ENCODE results near the gene ERMN. TPM values are rescaled to one million over a fixed set of nuclear protein-coding genes. Genes with fewer than 3 reads are reported as not detected.
"Not testable (repeated sequence)": the region's sequence is repeated elsewhere in the genome, so short reads cannot be mapped to it uniquely, and the experiment has no call there.

The ERMN gene
- total and polyA plus RNA-seq, 5 donors: 0.06 to 0.40 (median 0.19) TPM

- Histone ChIP-seq H3K27me3 (ENCODE audit: control insufficient read depth, insufficient read depth) (no peaks in the 10 kb centered on the region), H3K4me1 (ENCODE audit: control insufficient read depth, insufficient read depth, low read length) (no peaks in the 10 kb centered on the region), H3K4me3 (ENCODE audit: low read length) (no peak overlapping the region), H3K27ac (ENCODE audit: low read length) (no peak overlapping the region), H3K9me3 (ENCODE audit: control insufficient read depth, low read length) (no peaks in the 10 kb centered on the region)
- intact Hi-C loops (cut with DNase I): no loop called here
- 82% methylated on average over 1 of the region's 1 CpG for WGBS
- ATAC-seq (no peak), DNase-seq (no peak)
These were observed 34.6 kb downstream of the ERMN start for GRCh38 chr2:157291018-157291417.

GRCh38 chr2:157290525-157290924 lies 35.1 kb downstream of the ERMN start:
- intact Hi-C loops (cut with DNase I): no loop called here
- no peaks in the 10 kb centered on the region for H3K4me1 ChIP-seq (ENCODE audit: control insufficient read depth, insufficient read depth, low read length)
- no peak for DNase-seq
- no peak overlapping the region for H3K27ac ChIP-seq (ENCODE audit: low read length)
- no peak overlapping the region for H3K4me3 ChIP-seq (ENCODE audit: low read length)
- no peaks in the 10 kb centered on the region for H3K9me3 ChIP-seq (ENCODE audit: control insufficient read depth, low read length)
- no peak for ATAC-seq
- no peaks in the 10 kb centered on the region for H3K27me3 ChIP-seq (ENCODE audit: control insufficient read depth, insufficient read depth)
- 88% methylated on average over 2 of the region's 2 CpGs for WGBS

DNA sequence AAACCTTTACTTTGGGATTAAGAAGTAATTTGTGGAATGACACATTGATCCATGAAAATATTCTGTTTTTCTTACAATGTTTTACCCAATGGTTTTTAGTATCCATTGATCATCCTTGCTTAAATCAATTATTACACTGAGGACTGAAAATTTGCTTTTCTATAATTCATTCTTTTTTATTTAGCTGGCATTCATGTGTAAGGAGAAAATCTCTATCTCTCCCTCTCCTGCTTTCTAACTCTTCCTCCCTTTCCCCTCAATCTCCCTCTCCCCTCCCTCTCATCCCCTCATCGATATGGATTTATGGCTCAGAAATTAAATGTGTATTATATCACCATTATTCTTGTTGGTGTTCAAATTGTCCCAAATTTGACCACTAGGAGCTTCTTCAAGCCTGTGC lies 38.5 kb downstream of the ERMN start:
- H3K27me3 ChIP-seq (ENCODE audit: control insufficient read depth, insufficient read depth): no peaks in the 10 kb centered on the region
- WGBS: 88% methylated on average over 1 of the region's 1 CpG
- no peak overlapping the region for H3K4me3 ChIP-seq (ENCODE audit: low read length)
- intact Hi-C loops (cut with DNase I): no loop called here
- no peaks in the 10 kb centered on the region for H3K9me3 ChIP-seq (ENCODE audit: control insufficient read depth, low read length)
- no peak for DNase-seq
- no peak for ATAC-seq
- no peaks in the 10 kb centered on the region for H3K4me1 ChIP-seq (ENCODE audit: control insufficient read depth, insufficient read depth, low read length)
- no peak overlapping the region for H3K27ac ChIP-seq (ENCODE audit: low read length)

GRCh38 chr2:157283468-157283867 lies 42.2 kb downstream of the ERMN start:
- ATAC-seq (no peak), DNase-seq (no peak)
- Histone ChIP-seq H3K9me3 (ENCODE audit: control insufficient read depth, low read length) (no peaks in the 10 kb centered on the region), H3K4me3 (ENCODE audit: low read length) (no peak overlapping the region), H3K27ac (ENCODE audit: low read length) (no peak overlapping the region), H3K27me3 (ENCODE audit: control insufficient read depth, insufficient read depth) (no peaks in the 10 kb centered on the region), H3K4me1 (ENCODE audit: control insufficient read depth, insufficient read depth, low read length) (no peaks in the 10 kb centered on the region)
- WGBS: 63% methylated on average over 2 of the region's 2 CpGs
- intact Hi-C loops (cut with DNase I): no loop called here

DNA sequence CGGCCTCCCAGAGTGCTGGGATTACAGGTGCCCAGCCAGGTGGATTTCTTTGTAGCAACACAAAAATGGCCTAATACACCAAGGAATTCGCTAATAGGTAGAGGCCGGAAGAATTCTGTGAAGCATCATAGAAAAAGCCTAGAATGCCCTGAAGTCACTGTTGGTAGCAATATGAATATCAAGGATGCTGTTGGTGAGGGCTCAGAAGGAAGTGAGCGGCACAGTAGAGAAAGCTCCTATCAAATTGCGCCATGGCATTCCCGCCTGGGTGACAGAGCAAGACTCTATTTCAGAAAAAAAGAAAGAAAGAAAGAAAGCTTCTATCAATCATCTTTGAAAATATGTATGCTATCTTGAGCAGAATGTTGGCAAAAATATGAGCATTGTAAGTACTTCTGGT lies 44.3 kb downstream of the ERMN start:
- H3K4me1 ChIP-seq (ENCODE audit: control insufficient read depth, insufficient read depth, low read length): no peaks in the 10 kb centered on the region
- no peaks in the 10 kb centered on the region for H3K27me3 ChIP-seq (ENCODE audit: control insufficient read depth, insufficient read depth)
- H3K27ac ChIP-seq (ENCODE audit: low read length): no peak overlapping the region
- WGBS: 93% methylated on average over 6 of the region's 6 CpGs
- H3K9me3 ChIP-seq (ENCODE audit: control insufficient read depth, low read length): no peaks in the 10 kb centered on the region
- ATAC-seq (no peak), DNase-seq (no peak)
- intact Hi-C loops (cut with DNase I): no loop called here
- no peak overlapping the region for H3K4me3 ChIP-seq (ENCODE audit: low read length)

DNA sequence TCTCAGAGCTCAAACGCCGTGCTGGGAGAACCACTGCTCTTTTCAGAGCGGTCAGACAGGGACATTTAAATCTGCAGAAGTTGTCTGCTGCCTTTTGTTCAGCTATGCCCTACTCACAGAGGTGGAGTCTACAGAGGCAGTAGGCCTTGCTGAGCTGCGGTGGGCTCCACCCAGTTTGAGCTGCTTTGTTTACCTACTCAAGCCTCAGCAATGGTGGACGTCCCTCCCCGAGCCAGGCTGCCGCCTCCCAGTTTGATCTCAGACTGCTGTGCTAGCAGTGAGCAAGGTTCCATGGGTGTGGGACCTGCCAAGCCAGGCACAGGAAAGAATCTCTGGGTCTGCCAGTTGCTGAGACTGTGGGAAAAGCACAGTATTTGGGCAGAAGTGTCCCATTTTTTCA lies 46.3 kb downstream of the ERMN start:
- H3K4me1 ChIP-seq (ENCODE audit: control insufficient read depth, insufficient read depth, low read length); intact Hi-C loops (cut with DNase I); H3K9me3 ChIP-seq (ENCODE audit: control insufficient read depth, low read length); H3K4me3 ChIP-seq (ENCODE audit: low read length); H3K27ac ChIP-seq (ENCODE audit: low read length); DNase-seq; H3K27me3 ChIP-seq (ENCODE audit: control insufficient read depth, insufficient read depth); ATAC-seq: not testable (repeated sequence)
- WGBS: 88% methylated on average over 7 of the region's 7 CpGs

DNA sequence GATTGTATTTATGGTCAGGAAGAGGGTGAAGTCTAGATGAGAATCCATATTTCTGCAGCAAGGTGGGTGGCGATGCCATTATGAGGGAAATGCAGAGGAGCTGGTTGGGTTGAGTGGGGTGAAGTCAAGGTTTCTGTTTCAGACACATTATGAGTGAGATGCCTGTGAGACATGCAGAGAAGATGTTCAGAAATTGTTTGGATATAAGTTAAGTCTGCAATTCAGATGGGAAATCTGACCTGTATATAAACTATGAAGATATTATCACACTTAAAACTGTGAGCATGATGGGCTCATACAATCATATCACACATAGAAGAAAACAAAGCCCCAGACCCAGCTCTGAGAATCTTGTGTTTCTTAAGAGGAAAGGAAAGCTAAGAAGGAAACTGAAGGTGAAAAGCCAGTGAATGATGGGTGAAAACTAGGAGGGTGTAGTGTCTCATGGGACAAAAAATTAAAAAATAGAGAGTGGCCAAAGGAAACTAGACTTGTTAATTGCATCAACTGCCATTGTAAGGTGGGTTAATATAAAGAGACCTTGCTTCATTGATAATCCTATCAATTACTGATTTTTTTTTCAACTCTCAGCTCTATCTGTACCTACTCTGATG lies 53.9 kb downstream of the ERMN start:
- WGBS: 89% methylated on average over 1 of the region's 1 CpG
- intact Hi-C loops (cut with DNase I): no loop called here
- Histone ChIP-seq H3K9me3 (ENCODE audit: control insufficient read depth, low read length) (no peaks in the 10 kb centered on the region), H3K4me3 (ENCODE audit: low read length) (no peak overlapping the region), H3K4me1 (ENCODE audit: control insufficient read depth, insufficient read depth, low read length) (no peaks in the 10 kb centered on the region), H3K27me3 (ENCODE audit: control insufficient read depth, insufficient read depth) (no peaks in the 10 kb centered on the region), H3K27ac (ENCODE audit: low read length) (no peak overlapping the region)
- ATAC-seq (no peak), DNase-seq (no peak)

- no peaks in the 10 kb centered on the region for H3K27me3 ChIP-seq (ENCODE audit: control insufficient read depth, insufficient read depth)
- WGBS: 71% methylated on average over 2 of the region's 2 CpGs
- ATAC-seq (no peak), DNase-seq (no peak)
- no peaks in the 10 kb centered on the region for H3K4me1 ChIP-seq (ENCODE audit: control insufficient read depth, insufficient read depth, low read length)
- intact Hi-C loops (cut with DNase I): no loop called here
- no peaks in the 10 kb centered on the region for H3K9me3 ChIP-seq (ENCODE audit: control insufficient read depth, low read length)
- H3K27ac ChIP-seq (ENCODE audit: low read length): no peak overlapping the region
- no peak overlapping the region for H3K4me3 ChIP-seq (ENCODE audit: low read length)
These were observed 55.7 kb downstream of the ERMN start for GRCh38 chr2:157269922-157270321.

GRCh38 chr2:157269060-157269459 lies 56.6 kb downstream of the ERMN start:
- no peak overlapping the region for H3K4me3 ChIP-seq (ENCODE audit: low read length)
- no peaks in the 10 kb centered on the region for H3K9me3 ChIP-seq (ENCODE audit: control insufficient read depth, low read length)
- no peaks in the 10 kb centered on the region for H3K27me3 ChIP-seq (ENCODE audit: control insufficient read depth, insufficient read depth)
- ATAC-seq: no peak
- H3K4me1 ChIP-seq (ENCODE audit: control insufficient read depth, insufficient read depth, low read length): no peaks in the 10 kb centered on the region
- 95% methylated on average over 2 of the region's 2 CpGs for WGBS
- DNase-seq: no peak
- intact Hi-C loops (cut with DNase I): no loop called here
- H3K27ac ChIP-seq (ENCODE audit: low read length): no peak overlapping the region

Other genes with a start within 250 kb of the ERMN start
- 1 to 10 TPM in 2 of 4 donors, under 1 TPM in 2; 0.74 to 1.6 (median 1.1) TPM for gene GALNT5, start 68.1 kb downstream of the ERMN start, total RNA-seq
- gene GALNT5, start 68.1 kb downstream of the ERMN start, polyA plus RNA-seq: 0.34 TPM
- 1 to 10 TPM; 2.3 to 4.2 (median 3.2) TPM for gene CYTIP, start 118.3 kb upstream of the ERMN start, total RNA-seq
- 1.3 TPM for gene CYTIP, start 118.3 kb upstream of the ERMN start, polyA plus RNA-seq